ENCODE measurements around the gene TENM4. TPM values are rescaled to one million over a fixed set of nuclear protein-coding genes. Genes with fewer than 3 reads are reported as not detected.

The TENM4 gene
- total and polyA plus RNA-seq, 2 of the 13 experiments (the other 11 are each of a cell fraction or from before 2014, with no cell fraction given), result not detected

DNA sequence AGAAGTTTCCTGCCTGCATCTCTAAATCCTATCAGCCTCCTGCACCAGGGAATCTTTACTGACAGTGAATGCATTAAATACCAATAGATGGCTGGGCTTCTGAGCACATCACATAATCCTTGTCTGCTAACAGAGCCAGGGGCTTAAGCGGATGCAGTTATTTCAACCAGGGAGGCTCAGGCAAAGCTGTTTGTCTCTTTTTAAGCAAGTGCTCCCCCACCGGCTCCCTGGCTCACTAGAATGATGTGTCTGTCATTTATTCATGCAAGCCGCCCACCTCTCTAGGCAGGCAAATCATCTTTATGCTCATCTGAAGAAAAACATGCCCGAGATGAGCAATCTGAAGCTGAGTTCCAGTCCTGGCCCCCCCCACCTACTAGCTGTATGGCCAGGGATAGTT, 182.3 kb downstream of the TENM4 start (continued):
- TF ChIP-seq ZMAT3 (CRISPR knock-in tag; conservative IDR thresholded peaks at IDR 0.05), result no peak
- TF ChIP-seq, protein P1, sequence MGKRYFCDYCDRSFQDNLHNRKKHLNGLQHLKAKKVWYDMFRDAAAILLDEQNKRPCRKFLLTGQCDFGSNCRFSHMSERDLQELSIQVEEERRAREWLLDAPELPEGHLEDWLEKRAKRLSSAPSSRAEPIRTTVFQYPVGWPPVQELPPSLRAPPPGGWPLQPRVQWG (CRISPR knock-in tag; IDR thresholded peaks at IDR 0.05; ENCODE audit: borderline replicate concordance, low read depth), result no peak
- no peak for TF ChIP-seq ZNF550 (CRISPR knock-in tag; IDR thresholded peaks at IDR 0.05; ENCODE audit: borderline replicate concordance)
- TF ChIP-seq ZEB1 (IDR thresholded peaks at IDR 0.05; ENCODE audit: insufficient replicate concordance, low read depth), result no peak

DNA sequence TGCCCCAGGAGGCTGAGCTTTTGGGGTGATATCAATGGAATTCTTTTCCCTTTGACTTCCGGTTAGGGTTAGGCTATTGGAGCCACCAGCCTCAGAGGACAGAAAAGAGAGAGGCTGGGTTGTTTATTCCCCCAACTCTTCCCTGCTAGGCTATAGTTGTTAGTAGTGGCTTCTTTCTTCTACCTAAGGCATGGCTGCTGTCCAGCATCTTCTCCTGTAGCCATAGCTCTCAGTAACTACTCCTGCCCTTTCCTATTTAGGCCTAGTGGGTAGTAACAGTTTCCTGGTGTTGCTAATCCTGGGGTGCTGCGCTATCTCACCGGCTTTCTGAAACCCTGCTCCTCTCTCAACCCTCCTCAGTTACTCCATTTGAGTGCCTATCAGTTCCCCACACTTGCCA, 184.9 kb downstream of the TENM4 start:
- no peaks in the 10 kb centered on the region for H3K4me1 ChIP-seq (ENCODE audit: insufficient read depth, low read length)
- H3K79me2 ChIP-seq (ENCODE audit: insufficient read depth, low read length), result no peaks in the 10 kb centered on the region
- H3K4me3 ChIP-seq (replicated peaks in 1 of 3; ENCODE audit: insufficient read depth in 1 of 3, low read depth in 2 of 3, low read length in 3 of 3), result no peak overlapping the region
- no peak for DNase-seq (ENCODE audit: low spot score)
- no peaks in the 10 kb centered on the region for H3K36me3 ChIP-seq (replicated peaks in 1 of 2; ENCODE audit: control insufficient read depth in 1 of 2, insufficient read depth in 2 of 2, low read length in 2 of 2)
- H3K9me3 ChIP-seq (ENCODE audit: low read length), result no peaks in the 10 kb centered on the region
- CTCF ChIA-PET (ENCODE audit: low intra/inter-chr PET ratio, low total read pairs), result no interaction called here
- POLR2A ChIA-PET, result no interaction called here
- no peak overlapping the region for H3K27ac ChIP-seq (ENCODE audit: extremely low read length, insufficient read depth, low read length)
- ATAC-seq, result no peak
- H3K4me2 ChIP-seq (ENCODE audit: low read depth, low read length), result no peak overlapping the region
- no peaks in the 10 kb centered on the region; a peak in 2 of 5 replicates for H3K27me3 ChIP-seq (ENCODE audit: control insufficient read depth in 1 of 2, insufficient read depth in 2 of 2, low read length in 2 of 2)
- H4K20me1 ChIP-seq (ENCODE audit: insufficient read depth, low read length), result no peaks in the 10 kb centered on the region
- H3K9ac ChIP-seq (ENCODE audit: insufficient read depth, low read depth, low read length), result no peak overlapping the region
- BruUV-seq (replicated peaks), result no TSS peak
- 2% methylated on average over 3 of the region's 3 CpGs for WGBS (ENCODE audit: low lambda C conversion rate)
- in situ Hi-C loops (cut with HindIII; ENCODE audit: extremely low pct_ligation_motif_present, low pct_unique_long_range_greater_than_20kb) (no loop called here), intact Hi-C loops (cut with micrococcal nuclease; ENCODE audit: unreplicated experiment) (no loop called here)
- FAIRE-seq, result no peak
- H2AFZ ChIP-seq (ENCODE audit: low read length), result no peak overlapping the region
- TF ChIP-seq, protein P2, sequence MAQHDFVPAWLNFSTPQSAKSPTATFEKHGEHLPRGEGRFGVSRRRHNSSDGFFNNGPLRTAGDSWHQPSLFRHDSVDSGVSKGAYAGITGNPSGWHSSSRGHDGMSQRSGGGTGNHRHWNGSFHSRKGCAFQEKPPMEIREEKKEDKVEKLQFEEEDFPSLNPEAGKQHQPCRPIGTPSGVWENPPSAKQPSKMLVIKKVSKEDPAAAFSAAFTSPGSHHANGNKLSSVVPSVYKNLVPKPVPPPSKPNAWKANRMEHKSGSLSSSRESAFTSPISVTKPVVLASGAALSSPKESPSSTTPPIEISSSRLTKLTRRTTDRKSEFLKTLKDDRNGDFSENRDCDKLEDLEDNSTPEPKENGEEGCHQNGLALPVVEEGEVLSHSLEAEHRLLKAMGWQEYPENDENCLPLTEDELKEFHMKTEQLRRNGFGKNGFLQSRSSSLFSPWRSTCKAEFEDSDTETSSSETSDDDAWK (CRISPR knock-in tag; IDR thresholded peaks at IDR 0.05), result no peak
- no peak for TF ChIP-seq HDAC1 (CRISPR knock-in tag; IDR thresholded peaks at IDR 0.05)
- no peak for TF ChIP-seq CBX1 (IDR thresholded peaks at IDR 0.05; ENCODE audit: low read depth)
- TF ChIP-seq, protein P3, sequence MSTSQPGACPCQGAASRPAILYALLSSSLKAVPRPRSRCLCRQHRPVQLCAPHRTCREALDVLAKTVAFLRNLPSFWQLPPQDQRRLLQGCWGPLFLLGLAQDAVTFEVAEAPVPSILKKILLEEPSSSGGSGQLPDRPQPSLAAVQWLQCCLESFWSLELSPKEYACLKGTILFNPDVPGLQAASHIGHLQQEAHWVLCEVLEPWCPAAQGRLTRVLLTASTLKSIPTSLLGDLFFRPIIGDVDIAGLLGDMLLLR (CRISPR knock-in tag; IDR thresholded peaks at IDR 0.05), result no peak
- no peak for TF ChIP-seq SETDB1 (CRISPR knock-in tag; IDR thresholded peaks at IDR 0.05; ENCODE audit: borderline replicate concordance)

Data from HepG2 (cell line).